NCI-H526 treated with DMSO at 0.1 percent for 48 hours (cell line): ENCODE data around the gene FGF23.
A peak's percentile ranks its signal among the peaks of the same experiment; 100 is the strongest.
"Not testable (repeated sequence)": the region's sequence is repeated elsewhere in the genome, so short reads cannot be mapped to it uniquely, and the experiment has no call there.

Experiments
- DNase-seq: peaks from one replicate; lab custom pipeline; 2025; lab: John Stamatoyannopoulos, UW

FGF23 gene

GRCh38 chr12:4379405-4379804 lies at the start of gene FGF23:
FGF23 (minus strand) TSS chr12:4379712; CDS start chr12:4379582, 130 bp downstream.
- no peak for DNase-seq

- DNase-seq = no peak
These were observed 44.9 kb upstream of the FGF23 start for GRCh38 chr12:4424422-4424821.

- DNase-seq = no peak
These were observed 44.1 kb upstream of the FGF23 start for GRCh38 chr12:4423528-4424195.

GRCh38 chr12:4422985-4423384 lies 43.5 kb upstream of the FGF23 start:
- no peak for DNase-seq

- peak; percentile 3 for DNase-seq
These were observed 42.1 kb upstream of the FGF23 start for GRCh38 chr12:4421590-4422031.

GRCh38 chr12:4420138-4420670 lies 40.7 kb upstream of the FGF23 start:
- no peak for DNase-seq

- no peak for DNase-seq
These were observed 39.4 kb upstream of the FGF23 start for GRCh38 chr12:4418913-4419312.

GRCh38 chr12:4417936-4418335 lies 38.4 kb upstream of the FGF23 start:
- no peak for DNase-seq

- no peak for DNase-seq
These were observed 37.9 kb upstream of the FGF23 start for GRCh38 chr12:4417455-4417854.

GRCh38 chr12:4416276-4416675 lies 36.8 kb upstream of the FGF23 start:
- no peak for DNase-seq

- no peak for DNase-seq
These were observed 33.0 kb upstream of the FGF23 start for GRCh38 chr12:4412465-4412864.

GRCh38 chr12:4412056-4412455 lies 32.5 kb upstream of the FGF23 start:
- no peak for DNase-seq

- no peak for DNase-seq
These were observed 27.6 kb upstream of the FGF23 start for GRCh38 chr12:4407136-4407535.

GRCh38 chr12:4404877-4405637 lies 25.5 kb upstream of the FGF23 start:
- DNase-seq = not testable (repeated sequence)

- no peak for DNase-seq
These were observed 23.5 kb upstream of the FGF23 start for GRCh38 chr12:4402996-4403395.

GRCh38 chr12:4401117-4401516 lies 21.6 kb upstream of the FGF23 start:
- no peak for DNase-seq

GRCh38 chr12:4395818-4396217 lies 16.3 kb upstream of the FGF23 start:
- no peak for DNase-seq

- no peak for DNase-seq
These were observed 13.7 kb upstream of the FGF23 start for GRCh38 chr12:4393211-4393610.

- DNase-seq = no peak
These were observed 12.8 kb upstream of the FGF23 start for GRCh38 chr12:4392223-4392742.

- no peak for DNase-seq
These were observed 9.2 kb upstream of the FGF23 start for GRCh38 chr12:4388662-4389061.

- DNase-seq = no peak
These were observed 8.5 kb upstream of the FGF23 start for GRCh38 chr12:4388032-4388431.

- no peak for DNase-seq
These were observed 8.1 kb upstream of the FGF23 start for GRCh38 chr12:4387607-4388006.

GRCh38 chr12:4386801-4387200 lies 7.3 kb upstream of the FGF23 start:
- DNase-seq = no peak
